Kidney epithelial cell (primary cell): ENCODE data around the gene OR7A17. TPM values are rescaled to one million over a fixed set of nuclear protein-coding genes. Genes with fewer than 3 reads are reported as not detected.

Experiments
- DNase-seq: peaks from one replicate; pipeline ENCODE4 v3.0.0-alpha.2; 2010; ENCODE audit warnings: low read depth
- H3K27me3 ChIP-seq: 2 replicates; pipeline ENCODE4 v1.6.0; 2011; ENCODE audit warnings: low read length; ENCODE audit not compliant: control insufficient read depth, insufficient read depth
- H3K36me3 ChIP-seq: 2 replicates; pipeline ENCODE4 v1.5.1; 2011; ENCODE audit warnings: low read length; ENCODE audit not compliant: control insufficient read depth, insufficient read depth
- H3K4me3 ChIP-seq: 2 replicates; pipeline ENCODE4 v1.5.1; 2011; ENCODE audit warnings: low read depth, mild to moderate bottlenecking, control low read depth, low read length
- total RNA-seq: library from RNA; depleted of rRNA; stranded (reverse); fragments of >200 nt; gene quantifications from 2 replicates; pipeline ENCODE4 v1.2.3, GENCODE V29; 2015
- TF ChIP-seq, protein P1 (sequence below): IDR thresholded peaks from 2 replicates; pipeline ENCODE4 v1.5.1; 2011; ENCODE audit warnings: mild to moderate bottlenecking, moderate library complexity, low read length, control low read depth, inconsistent platforms; ENCODE audit not compliant: insufficient read depth, poor library complexity, severe bottlenecking

The OR7A17 gene
- total RNA-seq, 1 donor from 2014 or later, result not detected

DNA sequence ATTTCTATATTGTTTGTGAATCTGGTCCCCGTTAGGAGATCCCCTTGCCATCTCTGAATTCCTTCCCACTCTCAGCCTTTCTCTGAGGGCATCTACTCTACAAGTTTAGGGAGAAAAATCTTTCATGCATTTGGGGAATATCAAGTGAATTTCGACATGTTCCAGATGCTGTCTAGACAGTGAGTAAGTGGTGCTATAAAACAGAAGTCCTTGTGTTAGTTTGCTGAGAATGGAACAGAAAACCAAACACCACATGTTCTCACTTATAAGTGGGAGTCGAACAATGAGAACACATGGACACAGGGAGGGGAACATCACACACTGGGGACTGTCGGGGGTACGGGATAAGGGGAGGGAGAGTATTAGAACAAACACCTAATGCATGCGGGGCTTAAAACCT, 42.4 kb downstream of the OR7A17 start:
- H3K4me3 ChIP-seq, result no peak overlapping the region
- DNase-seq, result no peak
- TF ChIP-seq, protein P1, sequence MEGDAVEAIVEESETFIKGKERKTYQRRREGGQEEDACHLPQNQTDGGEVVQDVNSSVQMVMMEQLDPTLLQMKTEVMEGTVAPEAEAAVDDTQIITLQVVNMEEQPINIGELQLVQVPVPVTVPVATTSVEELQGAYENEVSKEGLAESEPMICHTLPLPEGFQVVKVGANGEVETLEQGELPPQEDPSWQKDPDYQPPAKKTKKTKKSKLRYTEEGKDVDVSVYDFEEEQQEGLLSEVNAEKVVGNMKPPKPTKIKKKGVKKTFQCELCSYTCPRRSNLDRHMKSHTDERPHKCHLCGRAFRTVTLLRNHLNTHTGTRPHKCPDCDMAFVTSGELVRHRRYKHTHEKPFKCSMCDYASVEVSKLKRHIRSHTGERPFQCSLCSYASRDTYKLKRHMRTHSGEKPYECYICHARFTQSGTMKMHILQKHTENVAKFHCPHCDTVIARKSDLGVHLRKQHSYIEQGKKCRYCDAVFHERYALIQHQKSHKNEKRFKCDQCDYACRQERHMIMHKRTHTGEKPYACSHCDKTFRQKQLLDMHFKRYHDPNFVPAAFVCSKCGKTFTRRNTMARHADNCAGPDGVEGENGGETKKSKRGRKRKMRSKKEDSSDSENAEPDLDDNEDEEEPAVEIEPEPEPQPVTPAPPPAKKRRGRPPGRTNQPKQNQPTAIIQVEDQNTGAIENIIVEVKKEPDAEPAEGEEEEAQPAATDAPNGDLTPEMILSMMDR, result no peak
- H3K27me3 ChIP-seq, result no peaks in the 10 kb centered on the region
- H3K36me3 ChIP-seq, result no peaks in the 10 kb centered on the region

DNA sequence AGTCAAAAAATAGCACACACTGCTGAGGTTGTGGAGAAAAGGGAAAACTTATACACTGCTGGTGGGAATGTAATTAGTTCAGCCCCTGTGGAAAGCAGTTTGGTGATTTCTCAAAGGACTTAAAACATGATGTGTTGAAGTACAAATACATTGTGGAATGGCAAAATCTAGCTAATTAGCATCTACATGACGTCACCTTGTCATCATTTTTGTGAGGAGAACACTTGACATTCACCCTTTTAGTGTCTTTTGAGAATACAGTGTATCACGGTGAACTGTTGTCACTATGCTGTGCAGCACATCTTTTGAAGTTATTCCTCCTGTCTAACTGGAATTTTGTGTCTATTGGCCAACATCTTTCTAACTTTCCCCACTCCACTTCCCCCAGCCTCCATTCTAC, 42.8 kb downstream of the OR7A17 start:
- TF ChIP-seq, protein P1, result no peak
- no peaks in the 10 kb centered on the region for H3K27me3 ChIP-seq

DNA sequence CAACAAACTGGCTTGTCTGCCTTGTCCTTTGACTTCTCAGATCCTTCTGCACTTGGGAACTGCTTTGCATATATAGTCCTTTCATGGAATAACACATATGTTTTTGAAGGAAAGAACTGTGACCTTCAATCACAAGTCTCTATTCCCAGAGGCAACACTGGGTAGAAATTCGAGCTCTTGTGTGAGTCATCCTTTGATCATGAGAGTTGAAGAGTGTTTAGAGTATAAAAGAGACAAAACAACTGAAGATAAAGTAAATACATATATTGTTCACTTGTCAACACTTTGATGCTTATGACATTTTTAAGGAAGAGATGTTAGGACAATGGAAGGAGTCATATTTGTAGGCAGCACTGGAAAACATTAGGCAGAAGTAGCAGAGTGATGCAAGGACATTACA, 45.7 kb downstream of the OR7A17 start:
- DNase-seq, result no peak
- H3K27me3 ChIP-seq, result no peaks in the 10 kb centered on the region
- TF ChIP-seq, protein P1, result no peak
- H3K36me3 ChIP-seq, result no peaks in the 10 kb centered on the region
- no peak overlapping the region for H3K4me3 ChIP-seq

More for the DNA sequence above, 42.8 kb downstream of the OR7A17 start:
- no peak for DNase-seq
- Histone ChIP-seq H3K36me3 (no peaks in the 10 kb centered on the region), H3K4me3 (no peak overlapping the region)

DNA sequence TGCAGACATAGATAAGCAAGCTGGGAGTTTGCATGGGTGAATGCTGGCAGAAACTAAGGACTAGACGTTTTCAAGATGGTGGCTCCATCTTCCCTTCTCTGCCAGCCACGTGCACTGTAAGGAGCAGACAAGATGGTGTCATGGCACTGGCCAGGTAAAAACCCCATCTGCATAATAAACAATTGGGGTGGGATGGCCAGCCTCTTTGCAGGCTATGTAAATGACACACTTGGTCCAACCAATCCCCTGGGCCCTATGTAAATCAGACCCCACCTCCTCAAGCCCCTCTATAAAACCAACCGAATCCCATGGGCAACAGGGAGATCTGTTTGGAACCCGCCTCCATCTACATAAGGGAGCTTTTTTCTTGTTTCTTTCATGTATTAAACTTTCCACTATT, 48.5 kb downstream of the OR7A17 start:
- no peak overlapping the region for H3K4me3 ChIP-seq
- DNase-seq, result no peak
- TF ChIP-seq, protein P1, result no peak

DNA sequence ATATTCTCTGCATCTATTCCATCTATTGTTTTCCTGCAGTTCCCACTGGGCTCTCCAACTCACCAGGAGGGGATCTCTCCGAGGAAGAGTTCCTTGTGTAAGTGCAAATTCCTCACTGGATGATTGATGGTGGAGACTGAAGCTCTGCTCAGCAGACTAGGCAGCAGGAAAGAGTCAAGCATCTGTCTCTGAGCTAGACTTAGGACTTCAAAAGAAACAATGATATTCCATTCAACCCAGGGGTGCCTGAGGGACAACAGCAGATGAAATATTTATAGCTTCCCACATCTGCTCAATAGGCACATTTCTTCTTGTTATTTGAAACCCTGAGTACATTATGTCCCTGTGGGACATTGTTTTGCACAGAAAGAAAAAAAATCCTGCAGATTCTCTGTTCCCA, 50.9 kb downstream of the OR7A17 start, which contains the start of the genes OR7A5 and OR7C1:
TSS of gene OR7A5 (minus strand) at position 175 of the 400 bp plus-strand sequence. CDS start 6,944 bp downstream, outside the sequence.
TSS of gene OR7C1 (minus strand) at position 175 of the 400 bp plus-strand sequence. CDS start 35,049 bp downstream, outside the sequence.
- DNase-seq, result no peak
- no peaks in the 10 kb centered on the region for H3K36me3 ChIP-seq
- H3K27me3 ChIP-seq, result no peaks in the 10 kb centered on the region
- TF ChIP-seq, protein P1, result no peak
- H3K4me3 ChIP-seq, result no peak within 1 kb of the TSS

More for the DNA sequence above, 48.5 kb downstream of the OR7A17 start:
- Histone ChIP-seq H3K27me3 (no peaks in the 10 kb centered on the region), H3K36me3 (no peaks in the 10 kb centered on the region)

DNA sequence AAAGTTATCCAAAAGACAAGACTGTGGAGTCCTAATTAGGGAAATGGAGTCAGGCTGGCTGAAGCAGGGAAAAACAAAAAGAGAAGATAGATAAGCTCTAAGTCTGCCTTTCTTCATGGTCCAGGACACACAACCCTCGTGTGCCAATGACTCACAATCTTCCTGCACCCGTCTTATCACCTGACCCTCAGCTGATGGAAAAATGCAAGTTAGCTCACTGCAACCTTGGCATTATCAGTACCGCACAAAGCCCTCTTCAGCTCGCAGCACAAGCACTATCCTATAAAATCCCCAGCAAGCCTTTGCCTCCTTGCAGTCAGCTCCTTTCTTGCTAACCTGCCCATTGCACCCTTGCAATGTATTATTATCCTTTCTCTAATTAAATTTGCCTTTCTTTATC, 55.2 kb downstream of the OR7A17 start:
- Histone ChIP-seq H3K4me3 (no peak overlapping the region), H3K27me3 (no peaks in the 10 kb centered on the region), H3K36me3 (no peaks in the 10 kb centered on the region)
- DNase-seq, result no peak
- TF ChIP-seq, protein P1, result no peak

Other genes starting within 250 kb of the OR7A17 start
- gene ADGRE3, start 211.3 kb downstream of the OR7A17 start, total RNA-seq, result not detected in 2 replicates
- gene ZNF333, start 196.1 kb downstream of the OR7A17 start, total RNA-seq, result 9.0 and 14.5 TPM in 2 replicates
- 0.21 and 0.27 TPM in 2 replicates for gene ADGRE2, start 107.6 kb downstream of the OR7A17 start, total RNA-seq
- not detected in 2 replicates for gene OR7A5, start 50.9 kb downstream of the OR7A17 start, total RNA-seq
- gene OR7C1, start 50.9 kb downstream of the OR7A17 start, total RNA-seq, result not detected in 2 replicates
- not detected in 2 replicates for gene OR7A10, start 37.2 kb downstream of the OR7A17 start, total RNA-seq
- gene OR7C2, start 55.4 kb upstream of the OR7A17 start, total RNA-seq, result not detected in 2 replicates
- not detected in 2 replicates for gene SLC1A6, start 93.7 kb upstream of the OR7A17 start, total RNA-seq
- gene CASP14, start 163.3 kb upstream of the OR7A17 start, total RNA-seq, result not detected in 2 replicates
- gene OR1I1, start 196.1 kb upstream of the OR7A17 start, total RNA-seq, result not detected in 2 replicates
- 28.4 and 47.0 TPM in 2 replicates for gene SYDE1, start 221.3 kb upstream of the OR7A17 start, total RNA-seq